GM12801 (cell line): ENCODE data around the gene MAML3.

Source experiments
- CTCF ChIP-seq: IDR thresholded peaks from one replicate; pipeline ENCODE4 v1.5.1; 2011; ENCODE audit warnings: control low read depth; ENCODE audit not compliant: insufficient read length; ENCODE audit errors: extremely low read depth

The MAML3 gene

GRCh38 chr4:140100771-140101170, 53.2 kb downstream of the MAML3 start:
- no peak for TF ChIP-seq CTCF

GRCh38 chr4:140099983-140100382, 54.0 kb downstream of the MAML3 start:
- no peak for TF ChIP-seq CTCF

GRCh38 chr4:140098455-140099160, 55.4 kb downstream of the MAML3 start:
- TF ChIP-seq CTCF = no peak

GRCh38 chr4:140097572-140097971, 56.4 kb downstream of the MAML3 start:
- no peak for TF ChIP-seq CTCF

GRCh38 chr4:140096921-140097320, 57.1 kb downstream of the MAML3 start:
- TF ChIP-seq CTCF = no peak

- no peak for TF ChIP-seq CTCF
Observed at GRCh38 chr4:140096483-140096861, 57.5 kb downstream of the MAML3 start.

GRCh38 chr4:140095694-140096482, 58.1 kb downstream of the MAML3 start:
- no peak for TF ChIP-seq CTCF
